ENCODE measurements around the gene BAAT.

Gene BAAT

GRCh38 chr9:101312661-101313060 is 72.1 kb downstream of the BAAT start (continued):
- TF ChIP-seq ZNF473 (tag by site-specific recombination; IDR thresholded peaks at IDR 0.05) (no peak), REST (tag by site-specific recombination; IDR thresholded peaks at IDR 0.05) (no peak), SALL2 (tag by site-specific recombination; IDR thresholded peaks at IDR 0.05; ENCODE audit: borderline replicate concordance) (no peak)

DNA sequence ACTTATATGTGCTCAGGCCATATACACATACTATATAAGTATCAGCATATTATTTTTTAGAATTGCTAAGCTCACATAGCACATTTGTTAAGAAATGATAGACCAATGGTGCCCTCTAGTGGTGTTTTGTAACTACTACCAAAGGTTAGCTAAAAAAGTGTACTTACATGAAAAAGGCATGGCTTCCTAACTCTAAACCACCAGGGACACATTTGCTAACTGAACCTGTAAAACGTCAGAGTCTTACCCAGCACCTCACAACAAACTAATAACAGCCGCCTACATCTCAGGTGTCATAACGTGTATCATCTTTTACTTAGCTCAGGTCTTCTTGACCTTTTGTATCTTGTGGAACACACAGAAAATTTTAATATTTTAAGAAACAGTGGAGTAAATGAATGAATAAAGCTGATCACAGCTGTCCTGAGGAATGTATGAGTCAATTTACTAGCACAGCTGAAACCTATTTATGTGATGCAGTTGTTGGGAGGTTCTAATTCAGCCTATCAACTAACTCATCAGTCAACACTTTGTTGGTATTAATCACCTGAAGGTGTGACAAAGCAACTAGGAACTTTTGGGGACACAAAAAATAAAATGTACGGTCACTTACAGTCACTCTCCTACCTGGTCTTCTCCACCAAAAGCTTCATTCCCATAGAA is 72.9 kb downstream of the BAAT start:
- H3K36me3 ChIP-seq (ENCODE audit: control insufficient read depth in 2 of 2, insufficient read depth in 1 of 2, low read length in 2 of 2), result peaks cover 0 to 6% of the 10 kb centered on the region in 2 experiments; a peak in 1 of 3 replicates
- no peak overlapping the region for H3K4me3 ChIP-seq (ENCODE audit: low read depth, low read length)
- H3K9me3 ChIP-seq (ENCODE audit: control insufficient read depth, insufficient read depth, low read depth, low read length), result no peaks in the 10 kb centered on the region
- ChIA-PET POLR2A (interaction anchor here (0.5 kb wide), 1 partner anchor 805 kb away, joined by 4 read pairs; no protein-coding TSS in a partner anchor), CTCF (interaction anchor here (0.6 to 4.1 kb wide), 45 partner anchors 8 to 1981 kb away, joined by 3 to 65 read pairs (median 4); no protein-coding TSS in a partner anchor)
- H3K4me1 ChIP-seq (ENCODE audit: control insufficient read depth, insufficient read depth, low read length), result no peaks in the 10 kb centered on the region
- H3K27ac ChIP-seq (ENCODE audit: extremely low read depth, low read depth, low read length), result no peak overlapping the region
- no peak for TF ChIP-seq ZNF24 (tag by site-specific recombination; IDR thresholded peaks at IDR 0.05)
- no peak for TF ChIP-seq GFI1B (tag by site-specific recombination; IDR thresholded peaks at IDR 0.05)
- TF ChIP-seq ZNF548 (tag by site-specific recombination; IDR thresholded peaks at IDR 0.05), result no peak
- peak; percentile 74 for TF ChIP-seq ZNF654 (tag by site-specific recombination; IDR thresholded peaks at IDR 0.05; ENCODE audit: low read depth)
- TF ChIP-seq ZNF214 (tag by site-specific recombination; IDR thresholded peaks at IDR 0.05; ENCODE audit: borderline replicate concordance), result no peak
- TF ChIP-seq ZNF23 (tag by site-specific recombination; IDR thresholded peaks at IDR 0.05; ENCODE audit: borderline replicate concordance), result no peak
- TF ChIP-seq, protein P1, sequence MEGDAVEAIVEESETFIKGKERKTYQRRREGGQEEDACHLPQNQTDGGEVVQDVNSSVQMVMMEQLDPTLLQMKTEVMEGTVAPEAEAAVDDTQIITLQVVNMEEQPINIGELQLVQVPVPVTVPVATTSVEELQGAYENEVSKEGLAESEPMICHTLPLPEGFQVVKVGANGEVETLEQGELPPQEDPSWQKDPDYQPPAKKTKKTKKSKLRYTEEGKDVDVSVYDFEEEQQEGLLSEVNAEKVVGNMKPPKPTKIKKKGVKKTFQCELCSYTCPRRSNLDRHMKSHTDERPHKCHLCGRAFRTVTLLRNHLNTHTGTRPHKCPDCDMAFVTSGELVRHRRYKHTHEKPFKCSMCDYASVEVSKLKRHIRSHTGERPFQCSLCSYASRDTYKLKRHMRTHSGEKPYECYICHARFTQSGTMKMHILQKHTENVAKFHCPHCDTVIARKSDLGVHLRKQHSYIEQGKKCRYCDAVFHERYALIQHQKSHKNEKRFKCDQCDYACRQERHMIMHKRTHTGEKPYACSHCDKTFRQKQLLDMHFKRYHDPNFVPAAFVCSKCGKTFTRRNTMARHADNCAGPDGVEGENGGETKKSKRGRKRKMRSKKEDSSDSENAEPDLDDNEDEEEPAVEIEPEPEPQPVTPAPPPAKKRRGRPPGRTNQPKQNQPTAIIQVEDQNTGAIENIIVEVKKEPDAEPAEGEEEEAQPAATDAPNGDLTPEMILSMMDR (tag by site-specific recombination; IDR thresholded peaks at IDR 0.05), result 0 out of 2 replicates have a peak, but pooled peaks have one; percentile 22
- no peak for TF ChIP-seq ZNF473 (tag by site-specific recombination; IDR thresholded peaks at IDR 0.05)
- TF ChIP-seq ZNF280C (tag by site-specific recombination; IDR thresholded peaks at IDR 0.05), result no peak

- no peak overlapping the region for H3K4me3 ChIP-seq (ENCODE audit: low read depth, low read length)
- POLR2A ChIA-PET, result no interaction called here
- CTCF ChIA-PET, result interaction anchor here (0.6 to 4.1 kb wide), 36 partner anchors 8 to 713 kb away, joined by 3 to 65 read pairs (median 4); no protein-coding TSS in a partner anchor
- TF ChIP-seq ZNF76 (tag by site-specific recombination; IDR thresholded peaks at IDR 0.05; ENCODE audit: borderline replicate concordance, low read depth) (no peak), ZNF248 (tag by site-specific recombination; IDR thresholded peaks at IDR 0.05) (no peak), ZNF155 (tag by site-specific recombination; IDR thresholded peaks at IDR 0.05) (no peak), ZNF266 (tag by site-specific recombination; IDR thresholded peaks at IDR 0.05; ENCODE audit: low read depth) (no peak), ZBTB17 (tag by site-specific recombination; IDR thresholded peaks at IDR 0.05) (no peak), ZNF174 (tag by site-specific recombination; IDR thresholded peaks at IDR 0.05) (no peak), OSR2 (tag by site-specific recombination; IDR thresholded peaks at IDR 0.05) (no peak), ZNF621 (tag by site-specific recombination; IDR thresholded peaks at IDR 0.05) (no peak)
- H3K27ac ChIP-seq (ENCODE audit: extremely low read depth, low read depth, low read length), result no peak overlapping the region
- peaks cover 0 to 6% of the 10 kb centered on the region in 2 experiments; a peak in 1 of 3 replicates for H3K36me3 ChIP-seq (ENCODE audit: control insufficient read depth in 2 of 2, insufficient read depth in 1 of 2, low read length in 2 of 2)
- no peaks in the 10 kb centered on the region for H3K9me3 ChIP-seq (ENCODE audit: control insufficient read depth, insufficient read depth, low read depth, low read length)
- no peaks in the 10 kb centered on the region for H3K4me1 ChIP-seq (ENCODE audit: control insufficient read depth, insufficient read depth, low read length)
Measured at GRCh38 chr9:101311191-101311590, 73.6 kb downstream of the BAAT start.

Measured in HEK293 (cell line).